Fibroblast of the aortic adventitia (primary cell): ENCODE data around the gene KCNH6. TPM values are rescaled to one million over a fixed set of nuclear protein-coding genes. Genes with fewer than 3 reads are reported as not detected.

Source experiments
- DNase-seq: peaks from one replicate; pipeline ENCODE4 v3.0.0-alpha.2; 2010; ENCODE audit warnings: low read depth
- H3K4me3 ChIP-seq: 2 replicates; pipeline ENCODE4 v1.5.1; 2011; ENCODE audit warnings: low read depth, mild to moderate bottlenecking, control low read depth, low read length, moderate library complexity
- total RNA-seq: library from RNA; depleted of rRNA; stranded (reverse); fragments of >200 nt; gene quantifications from 2 replicates; pipeline ENCODE4 v1.2.3, GENCODE V29; 2012; ENCODE audit warnings: low replicate concordance
- TF ChIP-seq, protein P1 (sequence below): IDR thresholded peaks from 2 replicates; pipeline ENCODE4 v1.5.1; 2011; ENCODE audit warnings: mild to moderate bottlenecking, low read length, control low read depth, inconsistent platforms; ENCODE audit not compliant: insufficient read depth

Gene KCNH6, protein sequence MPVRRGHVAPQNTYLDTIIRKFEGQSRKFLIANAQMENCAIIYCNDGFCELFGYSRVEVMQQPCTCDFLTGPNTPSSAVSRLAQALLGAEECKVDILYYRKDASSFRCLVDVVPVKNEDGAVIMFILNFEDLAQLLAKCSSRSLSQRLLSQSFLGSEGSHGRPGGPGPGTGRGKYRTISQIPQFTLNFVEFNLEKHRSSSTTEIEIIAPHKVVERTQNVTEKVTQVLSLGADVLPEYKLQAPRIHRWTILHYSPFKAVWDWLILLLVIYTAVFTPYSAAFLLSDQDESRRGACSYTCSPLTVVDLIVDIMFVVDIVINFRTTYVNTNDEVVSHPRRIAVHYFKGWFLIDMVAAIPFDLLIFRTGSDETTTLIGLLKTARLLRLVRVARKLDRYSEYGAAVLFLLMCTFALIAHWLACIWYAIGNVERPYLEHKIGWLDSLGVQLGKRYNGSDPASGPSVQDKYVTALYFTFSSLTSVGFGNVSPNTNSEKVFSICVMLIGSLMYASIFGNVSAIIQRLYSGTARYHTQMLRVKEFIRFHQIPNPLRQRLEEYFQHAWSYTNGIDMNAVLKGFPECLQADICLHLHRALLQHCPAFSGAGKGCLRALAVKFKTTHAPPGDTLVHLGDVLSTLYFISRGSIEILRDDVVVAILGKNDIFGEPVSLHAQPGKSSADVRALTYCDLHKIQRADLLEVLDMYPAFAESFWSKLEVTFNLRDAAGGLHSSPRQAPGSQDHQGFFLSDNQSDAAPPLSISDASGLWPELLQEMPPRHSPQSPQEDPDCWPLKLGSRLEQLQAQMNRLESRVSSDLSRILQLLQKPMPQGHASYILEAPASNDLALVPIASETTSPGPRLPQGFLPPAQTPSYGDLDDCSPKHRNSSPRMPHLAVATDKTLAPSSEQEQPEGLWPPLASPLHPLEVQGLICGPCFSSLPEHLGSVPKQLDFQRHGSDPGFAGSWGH
- not detected in 2 replicates for total RNA-seq

DNA sequence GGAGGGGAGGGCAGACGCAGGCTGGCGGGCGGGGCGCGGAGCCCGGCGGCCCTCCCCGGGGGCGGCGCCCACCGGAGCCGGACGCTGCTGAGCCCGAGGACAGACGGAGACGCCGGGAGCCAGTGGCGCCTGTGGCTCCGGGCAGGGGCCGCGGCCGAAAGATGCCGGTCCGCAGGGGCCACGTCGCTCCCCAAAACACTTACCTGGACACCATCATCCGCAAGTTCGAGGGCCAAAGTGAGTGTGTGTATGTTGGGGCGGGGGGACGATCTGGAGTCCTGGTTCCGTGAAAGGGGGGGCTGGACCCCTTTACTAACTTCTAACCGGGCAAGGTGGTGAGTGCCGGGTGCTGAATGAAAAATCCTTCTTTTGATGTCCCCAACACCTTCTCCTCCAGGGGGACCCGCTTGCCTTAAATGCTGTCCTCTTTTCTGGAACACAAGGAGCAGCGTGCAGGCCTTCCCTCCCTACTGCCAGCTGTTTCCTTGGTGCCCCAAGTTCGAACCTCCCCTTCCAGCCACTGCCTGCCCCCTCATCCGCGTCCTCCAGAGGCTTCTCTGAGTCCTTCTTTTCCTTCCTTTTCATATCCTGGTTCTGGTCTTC is at the start of gene KCNH6:
Gene KCNH6, plus strand, starts transcription at position 106 of the 603 bp plus-strand sequence. Its CDS starts 56 bp downstream, at position 162.
- DNase-seq: no peak
- TF ChIP-seq, protein P1, sequence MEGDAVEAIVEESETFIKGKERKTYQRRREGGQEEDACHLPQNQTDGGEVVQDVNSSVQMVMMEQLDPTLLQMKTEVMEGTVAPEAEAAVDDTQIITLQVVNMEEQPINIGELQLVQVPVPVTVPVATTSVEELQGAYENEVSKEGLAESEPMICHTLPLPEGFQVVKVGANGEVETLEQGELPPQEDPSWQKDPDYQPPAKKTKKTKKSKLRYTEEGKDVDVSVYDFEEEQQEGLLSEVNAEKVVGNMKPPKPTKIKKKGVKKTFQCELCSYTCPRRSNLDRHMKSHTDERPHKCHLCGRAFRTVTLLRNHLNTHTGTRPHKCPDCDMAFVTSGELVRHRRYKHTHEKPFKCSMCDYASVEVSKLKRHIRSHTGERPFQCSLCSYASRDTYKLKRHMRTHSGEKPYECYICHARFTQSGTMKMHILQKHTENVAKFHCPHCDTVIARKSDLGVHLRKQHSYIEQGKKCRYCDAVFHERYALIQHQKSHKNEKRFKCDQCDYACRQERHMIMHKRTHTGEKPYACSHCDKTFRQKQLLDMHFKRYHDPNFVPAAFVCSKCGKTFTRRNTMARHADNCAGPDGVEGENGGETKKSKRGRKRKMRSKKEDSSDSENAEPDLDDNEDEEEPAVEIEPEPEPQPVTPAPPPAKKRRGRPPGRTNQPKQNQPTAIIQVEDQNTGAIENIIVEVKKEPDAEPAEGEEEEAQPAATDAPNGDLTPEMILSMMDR: no peak
- H3K4me3 ChIP-seq: peak within 1 kb of the TSS; percentile 42

DNA sequence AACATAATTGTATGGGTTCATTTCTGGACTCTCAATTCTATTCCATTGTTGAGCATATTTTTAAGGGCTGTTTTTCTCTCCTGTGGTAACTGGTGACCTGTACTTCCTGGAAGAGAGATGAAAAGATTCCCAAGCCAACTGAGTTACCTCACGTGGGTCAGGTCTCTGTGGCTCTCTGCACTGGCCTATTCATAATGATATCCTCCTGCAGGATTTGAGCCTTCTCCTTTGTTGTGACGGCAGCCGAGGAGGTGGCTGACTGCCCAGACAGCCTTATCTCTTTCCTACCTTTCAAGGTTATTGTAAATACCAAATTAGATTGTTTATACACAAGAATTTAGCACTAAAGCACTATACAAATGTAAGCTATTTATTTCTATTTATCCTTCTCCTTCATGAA is 49.0 kb upstream of the KCNH6 start:
- no peak overlapping the region for H3K4me3 ChIP-seq
- peak; percentile 44 for DNase-seq
- TF ChIP-seq, protein P1: no peak

DNA sequence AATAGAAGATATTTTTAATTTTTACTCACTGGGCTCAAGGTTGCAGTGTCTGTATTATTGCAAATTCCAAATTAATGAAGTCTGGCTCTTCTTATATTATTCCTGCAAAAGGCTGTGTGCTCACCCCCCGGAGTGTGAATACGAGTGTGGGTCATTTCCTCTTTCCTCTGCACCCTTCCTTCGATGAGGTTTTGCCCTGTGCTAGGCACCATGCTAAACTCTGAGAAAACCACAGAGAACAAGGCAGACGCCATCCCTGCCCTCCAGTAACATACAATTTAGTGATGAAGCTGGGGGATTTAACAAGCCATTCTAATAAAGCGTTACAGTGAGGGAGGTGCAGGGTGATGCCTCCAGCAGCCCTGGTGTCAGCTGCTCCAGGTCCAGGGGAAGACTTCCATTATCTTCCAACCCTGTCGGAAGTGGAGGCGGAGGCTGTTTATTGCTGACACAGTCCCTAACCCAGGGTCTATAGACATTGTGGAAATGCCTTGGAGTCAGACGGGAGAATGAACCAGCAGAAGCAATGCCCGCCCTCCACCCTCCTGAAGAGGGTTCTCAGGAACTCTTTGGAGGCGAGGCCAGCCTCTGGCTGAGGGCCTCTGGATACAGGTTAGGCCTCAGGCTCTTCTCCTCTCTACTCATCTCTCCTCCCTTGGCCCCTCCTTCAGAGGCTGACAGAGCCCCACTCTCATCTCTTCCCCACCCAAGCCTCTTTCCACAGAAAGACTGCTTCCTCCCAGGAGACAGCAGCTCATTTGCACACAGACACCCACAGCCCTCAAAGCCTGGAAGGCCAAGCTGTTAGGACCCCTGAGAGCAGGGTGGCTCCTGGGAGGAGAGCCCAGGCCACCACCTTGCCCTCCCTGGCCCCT is 48.3 kb upstream of the KCNH6 start:
- no peak for DNase-seq
- TF ChIP-seq, protein P1: no peak

DNA sequence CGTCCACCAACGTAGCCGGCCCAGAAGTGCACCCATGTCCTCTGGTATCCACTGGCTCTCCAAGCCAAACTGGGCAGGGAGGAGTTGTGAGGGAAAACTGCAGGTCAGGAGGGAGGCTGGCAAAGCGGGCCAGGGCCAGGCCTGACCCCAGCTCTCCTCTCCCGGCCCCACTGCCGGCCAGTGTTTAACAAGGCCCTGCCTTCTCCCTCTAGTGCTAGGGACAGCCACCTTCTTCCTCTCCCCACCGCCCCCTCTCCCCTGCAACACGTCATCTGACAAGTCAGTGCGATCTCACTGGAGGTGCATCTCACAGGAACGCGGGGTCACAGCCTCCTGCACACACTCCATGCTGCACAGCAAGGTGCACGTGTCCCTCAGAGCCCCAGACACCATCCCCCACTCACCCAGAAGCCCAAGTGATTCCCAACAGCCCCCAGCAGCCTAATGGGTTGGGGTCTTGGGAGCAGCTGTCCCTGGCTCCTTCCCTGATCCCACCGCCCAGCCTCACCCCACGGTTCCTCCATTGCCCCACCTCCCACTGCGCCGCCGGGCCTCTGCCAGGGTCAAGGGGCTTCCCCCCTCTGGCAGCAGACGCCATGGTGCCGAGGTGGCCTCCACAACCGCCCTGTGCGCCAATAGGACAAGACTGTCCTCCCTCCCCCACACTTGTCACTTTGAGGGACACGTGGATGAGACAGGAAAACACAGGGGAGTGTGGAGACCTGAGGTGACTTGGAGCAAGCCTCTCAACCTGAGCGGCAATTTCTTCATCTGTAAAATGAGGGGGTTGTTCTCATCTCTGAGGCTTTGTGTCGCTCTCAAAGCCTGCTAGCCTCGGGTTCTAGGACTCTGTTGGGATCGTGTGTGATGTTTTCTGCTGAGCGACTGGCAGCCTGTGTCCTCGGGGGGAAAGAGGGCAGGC is 47.4 kb upstream of the KCNH6 start:
- H3K4me3 ChIP-seq: no peak overlapping the region
- TF ChIP-seq, protein P1: no peak
- DNase-seq: no peak

More for the DNA sequence above, 48.3 kb upstream of the KCNH6 start:
- no peak overlapping the region for H3K4me3 ChIP-seq

DNA sequence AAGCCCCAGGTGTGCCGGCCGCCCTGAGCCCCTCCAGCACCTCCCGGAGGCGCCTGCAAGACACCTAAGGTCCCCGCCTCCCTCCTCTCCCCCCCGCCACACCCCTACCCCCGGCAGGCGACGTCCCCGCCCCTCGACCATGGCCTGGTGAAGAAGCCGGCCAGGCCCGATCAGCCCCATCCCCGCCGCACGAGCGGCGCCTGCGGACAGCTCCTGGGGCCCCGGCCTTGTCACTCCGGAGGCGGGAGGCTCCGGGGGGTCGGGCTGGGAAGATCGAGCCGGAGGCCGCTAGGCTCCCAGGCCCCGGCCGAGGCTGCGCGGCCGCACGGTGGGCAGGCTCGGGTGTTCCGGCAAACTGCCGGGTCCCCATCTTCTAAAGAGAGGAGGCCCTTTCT is 46.7 kb upstream of the KCNH6 start:
- TF ChIP-seq, protein P1: no peak
- DNase-seq: no peak
- H3K4me3 ChIP-seq: peak overlapping the region; percentile 61
